Activated gamma-delta T cell treated with Interleukin-2 at 50 U/mL for 16 hours (primary cell): ENCODE data around the gene PCSK5.

ENCODE experiments used
- DNase-seq: peaks from one replicate; pipeline ENCODE4 v3.0.0-alpha.2; 2020

Gene PCSK5

DNA sequence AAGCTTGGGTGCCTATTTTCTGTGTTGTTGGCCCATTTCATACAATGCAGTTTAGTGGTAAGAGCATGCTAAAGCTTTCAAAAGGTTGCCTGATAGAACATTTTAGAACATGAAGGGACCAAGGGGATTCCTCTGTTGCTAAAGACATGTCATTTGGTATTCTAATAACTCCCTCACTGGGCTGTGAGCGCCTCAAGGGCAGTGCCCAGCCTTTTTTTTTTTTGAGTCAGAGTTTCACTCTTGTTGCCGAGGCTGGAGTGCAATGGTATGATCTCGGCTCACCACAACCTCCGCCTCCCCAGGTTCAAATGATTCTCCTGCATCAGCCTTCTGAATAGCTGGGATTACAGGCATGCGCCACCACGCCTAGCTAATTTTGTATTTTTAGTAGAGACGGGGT, 77.1 kb downstream of the PCSK5 start:
- no peak for DNase-seq

- no peak for DNase-seq
These were observed 83.7 kb downstream of the PCSK5 start for GRCh38 chr9:75974016-75974766.

DNA sequence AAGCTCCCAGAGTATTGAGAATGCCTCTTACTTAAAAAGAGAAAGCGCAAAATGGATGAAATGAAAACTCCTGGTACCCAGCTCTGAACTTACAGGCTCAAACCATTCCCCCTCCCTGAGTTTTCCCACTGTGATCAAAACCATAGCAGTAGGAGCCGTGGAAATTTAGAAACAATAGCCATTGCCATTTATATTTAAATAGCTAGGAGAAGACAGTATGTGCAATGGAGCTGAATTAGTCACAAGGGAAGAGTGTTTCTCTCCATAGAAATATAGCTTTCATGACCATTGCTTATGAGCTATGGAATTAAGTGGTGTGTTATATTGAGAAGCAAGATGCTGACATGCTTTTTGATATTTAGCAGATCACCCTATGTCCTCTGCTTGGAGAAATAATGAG, 84.6 kb downstream of the PCSK5 start:
- DNase-seq: no peak

- no peak for DNase-seq
These were observed 86.1 kb downstream of the PCSK5 start for GRCh38 chr9:75976549-75976948.

DNA sequence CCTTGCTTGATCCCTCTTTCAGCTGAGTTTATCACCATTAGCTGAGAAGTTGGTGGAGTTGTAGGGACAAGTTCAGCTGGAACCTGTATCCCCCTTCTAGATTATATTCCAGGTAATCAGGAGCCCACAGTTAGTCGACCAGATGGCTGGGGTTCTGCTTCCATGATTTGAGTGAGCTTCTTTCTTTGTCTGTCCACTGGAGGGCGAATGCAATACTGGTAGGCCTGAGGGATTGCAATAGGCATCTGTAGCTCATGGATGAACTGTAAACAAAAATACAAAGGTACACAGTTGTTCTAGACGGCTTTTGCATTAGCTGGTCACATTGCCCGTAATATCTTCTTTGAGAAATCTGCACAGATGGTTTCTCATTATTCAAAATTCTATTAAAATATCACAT, 88.9 kb downstream of the PCSK5 start:
- DNase-seq: no peak

DNA sequence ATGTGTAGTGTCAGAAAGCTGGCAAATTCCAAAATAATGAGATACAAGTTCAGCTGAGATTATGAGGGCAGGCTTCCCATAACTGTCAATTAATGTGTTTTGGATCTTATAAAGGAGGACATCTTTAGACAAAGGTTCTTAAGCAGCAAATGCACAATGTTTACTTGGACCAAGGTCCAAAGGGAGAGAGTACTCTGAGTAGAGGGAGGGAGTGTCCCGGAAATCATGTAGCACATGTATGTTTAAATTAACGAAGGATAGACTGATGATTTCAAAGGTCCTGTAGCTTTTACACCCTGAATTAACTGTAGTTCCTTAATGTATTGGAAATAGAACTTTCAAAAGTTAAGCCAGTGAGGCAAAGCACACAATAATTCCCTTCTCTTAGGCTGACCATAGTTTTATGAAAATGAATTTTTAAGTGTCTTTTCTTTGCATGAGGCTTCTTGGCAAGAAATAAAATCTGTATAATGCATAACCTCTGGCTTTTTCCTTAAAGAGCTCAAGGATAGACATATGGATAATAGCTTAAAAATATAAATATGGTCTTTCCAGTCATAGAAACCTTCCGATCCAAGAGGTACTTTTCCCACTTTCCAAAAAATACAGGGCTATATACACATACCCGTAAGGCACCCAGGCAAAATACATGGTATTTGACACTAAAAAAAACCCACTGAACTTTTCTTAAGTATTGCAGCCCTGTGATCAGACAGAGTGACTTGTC, 93.0 kb downstream of the PCSK5 start:
- no peak for DNase-seq

GRCh38 chr9:75985515-75985914, 95.0 kb downstream of the PCSK5 start:
- no peak for DNase-seq

GRCh38 chr9:75988663-75989062, 98.2 kb downstream of the PCSK5 start:
- DNase-seq: no peak

GRCh38 chr9:75990156-75990555, 99.7 kb downstream of the PCSK5 start:
- DNase-seq: no peak

GRCh38 chr9:75990576-75991304, 100.3 kb downstream of the PCSK5 start:
- DNase-seq: no peak

- DNase-seq: no peak
These were observed 102.2 kb downstream of the PCSK5 start for GRCh38 chr9:75992482-75993206.

DNA sequence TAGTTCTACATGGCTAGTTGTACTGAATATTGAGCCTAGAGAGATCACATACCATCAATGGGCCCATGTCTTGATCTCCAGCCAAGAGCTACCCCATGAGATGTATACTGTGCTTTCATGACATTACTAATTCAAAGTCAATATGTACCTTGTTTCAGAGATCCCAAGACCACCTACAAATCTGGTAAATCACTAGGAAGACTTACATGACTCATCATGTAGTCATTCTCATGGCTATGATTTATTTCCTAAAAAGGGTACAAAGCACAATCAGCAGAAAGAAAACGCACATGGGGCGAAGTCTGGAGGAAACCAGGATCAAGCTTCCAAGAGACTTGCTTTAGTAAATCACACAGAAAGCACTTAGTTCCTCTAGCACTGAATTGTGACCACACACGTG, 103.0 kb downstream of the PCSK5 start:
- DNase-seq: no peak

- DNase-seq: no peak
These were observed 104.6 kb downstream of the PCSK5 start for GRCh38 chr9:75995066-75995465.

DNA sequence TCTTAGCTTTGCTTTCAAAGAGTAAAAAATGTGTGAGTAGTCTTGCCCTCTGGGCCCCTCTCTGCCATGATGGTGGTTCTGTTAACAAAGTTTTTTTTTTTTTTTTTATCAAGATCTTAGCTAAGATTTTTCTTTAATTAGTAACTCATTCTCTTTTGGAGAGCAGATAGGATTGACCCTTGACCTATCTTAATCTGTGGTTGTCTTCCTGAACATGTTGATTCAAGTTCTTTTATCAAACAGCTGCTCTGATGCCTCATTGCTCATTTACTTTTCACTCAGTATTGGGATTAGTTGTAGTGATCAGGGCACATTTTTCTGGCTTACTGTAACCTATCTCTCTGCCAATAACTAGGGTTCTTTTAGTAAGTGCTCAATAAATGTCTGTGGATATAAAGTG, 106.3 kb downstream of the PCSK5 start:
- DNase-seq: no peak

DNA sequence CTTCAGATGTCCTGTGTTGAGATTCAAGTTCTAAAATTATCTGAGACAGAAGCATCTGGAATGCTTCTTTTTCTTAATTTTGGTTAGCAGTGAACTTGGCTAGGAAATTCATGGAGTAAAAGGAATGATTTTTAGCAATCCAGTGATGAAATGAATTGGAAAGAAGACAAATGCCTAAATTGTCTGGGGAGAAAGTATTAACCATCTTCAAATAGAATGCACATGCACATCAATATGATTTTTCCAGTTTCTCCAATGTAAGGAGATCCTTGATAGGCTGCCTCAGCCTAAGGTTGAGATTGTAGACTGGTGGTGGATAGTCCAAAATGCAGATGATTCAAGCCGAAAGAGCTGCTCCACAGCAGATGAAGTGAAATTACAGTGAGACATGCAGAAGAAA, 106.7 kb downstream of the PCSK5 start:
- DNase-seq: no peak

GRCh38 chr9:75998096-75998780, 107.8 kb downstream of the PCSK5 start:
- DNase-seq: no peak

DNA sequence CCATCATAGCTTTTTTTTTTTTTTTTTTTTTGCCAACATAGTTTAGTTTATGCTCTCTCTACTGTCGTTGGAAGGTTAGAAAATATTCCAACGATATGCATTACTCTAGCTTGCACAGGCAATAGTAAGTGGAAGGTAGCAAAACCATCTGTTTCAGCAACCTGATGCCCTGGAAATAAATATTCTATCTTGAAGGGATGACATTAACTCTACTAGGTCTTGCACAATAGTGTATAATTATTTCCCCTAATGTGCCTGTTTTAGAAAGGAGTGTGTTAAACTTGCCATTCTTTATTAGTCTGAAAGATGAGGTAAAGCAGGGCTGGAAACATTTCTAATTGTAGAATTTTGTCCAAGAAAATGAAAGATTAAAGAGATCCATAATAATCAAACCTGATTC, 111.0 kb downstream of the PCSK5 start:
- DNase-seq: no peak

GRCh38 chr9:76003041-76003440, 112.6 kb downstream of the PCSK5 start:
- DNase-seq: no peak

DNA sequence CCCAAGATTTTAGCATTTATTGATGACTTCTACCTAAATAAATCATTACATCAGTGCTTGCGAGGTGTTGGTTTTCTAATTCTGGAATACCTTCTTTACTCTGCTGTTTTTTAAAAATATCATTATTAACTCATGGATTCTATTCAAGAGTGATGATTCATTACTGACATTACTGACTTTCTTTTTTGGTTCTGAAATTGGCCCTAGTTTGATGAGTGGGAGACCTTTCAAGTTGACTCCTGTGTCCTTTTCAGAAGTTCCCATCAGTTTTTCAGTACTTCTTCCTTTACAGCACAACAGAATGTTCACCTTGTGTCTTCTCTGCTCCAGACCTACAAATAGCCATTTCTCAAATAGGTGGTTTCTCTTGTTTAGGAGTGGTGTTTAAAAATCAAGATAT, 114.1 kb downstream of the PCSK5 start:
- no peak for DNase-seq

DNA sequence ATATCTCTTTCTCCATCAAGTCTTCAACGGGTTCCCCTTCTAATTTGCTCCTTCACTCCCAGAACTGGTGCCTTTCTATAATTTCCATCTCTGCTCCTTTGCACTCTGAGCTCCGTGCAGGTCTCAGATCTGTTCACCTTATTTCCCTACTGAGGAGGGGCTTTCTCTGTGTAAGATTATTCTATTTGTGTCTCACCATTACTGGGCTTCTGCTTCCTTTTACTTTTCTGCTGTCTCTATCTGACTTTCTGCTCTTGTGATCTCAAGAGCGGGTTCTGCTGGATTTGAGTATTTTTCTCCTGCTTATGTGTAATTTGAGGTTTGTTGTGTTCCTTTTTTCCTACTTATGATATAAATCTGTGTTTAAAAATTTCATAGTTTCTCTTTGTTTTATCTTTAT, 117.5 kb downstream of the PCSK5 start:
- no peak for DNase-seq

DNA sequence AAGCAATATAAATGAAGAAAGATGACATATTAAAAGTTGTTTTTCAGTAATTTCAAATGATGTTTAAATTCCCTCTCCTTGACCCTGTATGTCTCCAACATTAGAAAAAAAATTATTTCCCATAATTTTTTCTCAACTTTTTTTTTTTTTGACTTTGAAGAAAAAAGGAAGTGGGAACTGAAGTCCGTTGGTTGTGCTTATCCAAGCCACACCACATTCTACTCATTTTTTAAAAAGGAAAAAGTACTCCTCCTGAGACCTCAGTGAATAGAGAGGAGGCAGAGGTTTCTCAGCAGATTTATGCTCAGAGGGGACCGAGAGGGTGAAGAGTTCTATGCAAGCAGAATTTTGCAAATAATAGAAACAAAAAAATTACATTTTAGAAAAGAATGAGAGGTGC, 123.3 kb downstream of the PCSK5 start:
- no peak for DNase-seq

DNA sequence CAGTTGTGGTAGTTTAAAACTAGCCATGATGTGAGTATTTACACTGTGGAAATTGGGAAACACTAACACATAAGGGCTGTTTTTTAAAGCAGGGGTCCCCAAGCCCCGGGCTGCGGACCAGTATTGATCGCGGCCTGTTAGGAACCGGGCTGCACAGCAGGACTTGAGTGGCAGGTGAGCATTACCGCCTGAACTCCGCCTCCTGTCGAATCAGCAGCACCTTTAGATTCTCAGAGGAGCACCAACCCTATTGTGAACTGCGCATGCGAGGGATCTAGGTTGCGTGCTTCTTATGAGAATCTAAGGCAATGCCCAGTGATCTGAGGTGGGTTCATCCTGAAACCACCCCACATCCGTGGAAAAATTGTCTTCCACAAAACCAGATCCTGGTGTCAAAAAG, 127.8 kb downstream of the PCSK5 start:
- DNase-seq: no peak

GRCh38 chr9:76018761-76019160, 128.3 kb downstream of the PCSK5 start:
- no peak for DNase-seq
